Neural cell (in vitro differentiated cells): ENCODE results near the gene PCDH1. TPM values are rescaled to one million over a fixed set of nuclear protein-coding genes. Genes with fewer than 3 reads are reported as not detected.

Experiments
- H2AFZ ChIP-seq: fragments of 200-600, 300-800 bp; sonication (generic), shearing (Covaris generic); 2 replicates; pipeline ENCODE4 v1.6.0; 2014; ENCODE audit warnings: low read depth, mild to moderate bottlenecking, antibody characterized with exemption, low read length, moderate library complexity
- H3F3A ChIP-seq: fragments of 200-600 bp; shearing (Covaris generic); 2 replicates; pipeline ENCODE4 v1.6.1; 2016; ENCODE audit warnings: mild to moderate bottlenecking, moderate library complexity, mixed read lengths, antibody characterized with exemption, low read length; ENCODE audit not compliant: insufficient read depth, poor library complexity, severe bottlenecking
- H3K27ac ChIP-seq: fragments of 200-600, 300-800 bp; sonication (generic), shearing (Covaris generic); 2 replicates; pipeline ENCODE4 v1.5.1; 2014; ENCODE audit warnings: mild to moderate bottlenecking, low read length, moderate library complexity
- H3K27me3 ChIP-seq: fragments of 300-800, 200-600 bp; sonication (generic), shearing (Covaris generic); 2 replicates; pipeline ENCODE4 v1.6.0; 2014; ENCODE audit warnings: mild to moderate bottlenecking, low read depth, low read length, moderate library complexity; ENCODE audit not compliant: insufficient read depth
- H3K36me3 ChIP-seq: fragments of 300-800, 200-600 bp; sonication (generic), shearing (Covaris generic); 2 replicates; pipeline ENCODE4 v1.5.1; 2014; ENCODE audit warnings: mild to moderate bottlenecking, antibody characterized with exemption, low read length, moderate library complexity; ENCODE audit not compliant: insufficient read depth
- H3K4me2 ChIP-seq: fragments of 300-800, 200-600 bp; sonication (generic), shearing (Covaris generic); 2 replicates; pipeline ENCODE4 v1.6.0; 2014; ENCODE audit warnings: mild to moderate bottlenecking, low read length
- H3K4me3 ChIP-seq: fragments of 300-800, 200-600 bp; sonication (generic), shearing (Covaris generic); 2 replicates; pipeline ENCODE4 v1.5.1; 2014; ENCODE audit warnings: mild to moderate bottlenecking, low read length, moderate library complexity
- H3K79me2 ChIP-seq: fragments of 200-600 bp; shearing (Covaris generic); replicated peaks from 2 replicates; pipeline ENCODE4 v1.6.0; 2014; ENCODE audit warnings: mild to moderate bottlenecking, low read length, moderate library complexity; ENCODE audit not compliant: insufficient read depth
- H3K9ac ChIP-seq: fragments of 300-800, 200-600 bp; sonication (generic), shearing (Covaris generic); 2 replicates; pipeline ENCODE4 v1.6.1; 2016; ENCODE audit warnings: mild to moderate bottlenecking, low read length, mixed read lengths
- H3K9me2 ChIP-seq: fragments of 200-600 bp; shearing (Covaris generic); 2 replicates; pipeline ENCODE4 v1.6.1; 2016; ENCODE audit warnings: mild to moderate bottlenecking, low read length, mixed read lengths; ENCODE audit not compliant: insufficient read depth
- H3K9me3 ChIP-seq: fragments of 200-600, 300-800 bp; sonication (generic), shearing (Covaris generic); 2 replicates; pipeline ENCODE4 v1.6.1; 2016; ENCODE audit warnings: mild to moderate bottlenecking, mixed run types, low read length, moderate library complexity, mixed read lengths
- H4K20me1 ChIP-seq: fragments of 200-600 bp; shearing (Covaris generic); 2 replicates; pipeline ENCODE4 v1.6.1; 2016; ENCODE audit warnings: mild to moderate bottlenecking, mixed run types; ENCODE audit not compliant: insufficient read depth
- EP300 ChIP-seq: fragments of 450-650 bp; conservative IDR thresholded peaks from 2 replicates; pipeline ENCODE4 v1.6.1; 2014; ENCODE audit warnings: antibody characterized with exemption, mild to moderate bottlenecking, moderate library complexity; ENCODE audit not compliant: poor library complexity, severe bottlenecking
- EZH2 ChIP-seq: fragments of 200-600, 300-800 bp; shearing (Covaris generic), sonication (generic); IDR thresholded peaks from 2 replicates; pipeline ENCODE4 v1.6.1; 2014; ENCODE audit warnings: antibody characterized with exemption, low read length, borderline replicate concordance, mild to moderate bottlenecking; ENCODE audit not compliant: insufficient read depth, poor library complexity, severe bottlenecking
- MXI1 ChIP-seq: fragments of 450-650 bp; conservative IDR thresholded peaks from 2 replicates; pipeline ENCODE4 v1.6.1; 2014; ENCODE audit warnings: antibody characterized with exemption, mild to moderate bottlenecking; ENCODE audit not compliant: poor library complexity, severe bottlenecking
- POLR2AphosphoS5 ChIP-seq: IDR thresholded peaks from 2 replicates; pipeline ENCODE4 v1.6.1; 2012
- RAD21 ChIP-seq: fragments of 450-650 bp; conservative IDR thresholded peaks from 2 replicates; pipeline ENCODE4 v1.6.1; 2014; ENCODE audit warnings: antibody characterized with exemption, mild to moderate bottlenecking, moderate library complexity
- REST ChIP-seq: IDR thresholded peaks from 2 replicates; pipeline ENCODE4 v1.6.1; 2012; ENCODE audit warnings: borderline replicate concordance
- SMC3 ChIP-seq: fragments of 450-650 bp; conservative IDR thresholded peaks from 2 replicates; pipeline ENCODE4 v1.6.1; 2014; ENCODE audit warnings: antibody characterized with exemption, mild to moderate bottlenecking, moderate library complexity; ENCODE audit not compliant: poor library complexity
- TAF1 ChIP-seq: IDR thresholded peaks from 2 replicates; pipeline ENCODE4 v1.6.1; 2012; ENCODE audit warnings: low read depth
- polyA plus RNA-seq: library from polyadenylated mRNA; depleted of rRNA; stranded (reverse); fragments of >200 nt; gene quantifications from 2 replicates; pipeline ENCODE4 v1.2.3, GENCODE V29; 2014
- TF ChIP-seq, protein P1 (sequence below): fragments of 450-650 bp; IDR thresholded peaks from 2 replicates; pipeline ENCODE4 v1.5.1; 2014; ENCODE audit warnings: antibody characterized with exemption, mild to moderate bottlenecking, moderate library complexity; ENCODE audit not compliant: poor library complexity, severe bottlenecking

The PCDH1 gene
- polyA plus RNA-seq, 1 donor from 2014 or later, result 13.9 TPM

DNA sequence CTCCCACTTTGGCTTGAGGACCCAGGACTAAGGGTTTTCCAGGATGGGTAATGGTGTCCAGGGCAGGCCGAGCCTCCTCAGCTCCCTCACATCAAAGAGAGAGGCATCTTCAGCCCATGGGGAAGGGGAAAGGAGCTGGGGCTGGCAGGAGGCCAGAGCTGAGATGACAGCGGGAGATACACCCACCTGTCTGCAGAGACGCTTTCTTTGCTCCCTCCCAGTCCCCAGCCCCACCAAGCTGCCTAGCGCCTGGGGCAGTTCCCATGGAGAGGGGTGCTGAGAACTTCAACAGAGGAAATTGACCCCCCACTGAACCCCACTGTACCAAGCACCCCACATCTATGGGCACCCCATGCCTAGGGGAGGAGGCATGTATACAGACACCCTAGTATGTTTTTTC is 10.6 kb downstream of the PCDH1 start:
- Histone ChIP-seq H2AFZ (no peak overlapping the region), H4K20me1 (peaks cover 27% of the 10 kb centered on the region), H3K79me2 (peaks cover 41% of the 10 kb centered on the region), H3K27ac (no peak overlapping the region), H3K4me3 (no peak overlapping the region), H3K36me3 (no peaks in the 10 kb centered on the region), H3K27me3 (no peaks in the 10 kb centered on the region), H3K9ac (no peak overlapping the region), H3K4me2 (no peak overlapping the region), H3K9me3 (no peaks in the 10 kb centered on the region), H3F3A (no peaks in the 10 kb centered on the region), H3K9me2 (no peaks in the 10 kb centered on the region)
- TF ChIP-seq SMC3, result no peak

DNA sequence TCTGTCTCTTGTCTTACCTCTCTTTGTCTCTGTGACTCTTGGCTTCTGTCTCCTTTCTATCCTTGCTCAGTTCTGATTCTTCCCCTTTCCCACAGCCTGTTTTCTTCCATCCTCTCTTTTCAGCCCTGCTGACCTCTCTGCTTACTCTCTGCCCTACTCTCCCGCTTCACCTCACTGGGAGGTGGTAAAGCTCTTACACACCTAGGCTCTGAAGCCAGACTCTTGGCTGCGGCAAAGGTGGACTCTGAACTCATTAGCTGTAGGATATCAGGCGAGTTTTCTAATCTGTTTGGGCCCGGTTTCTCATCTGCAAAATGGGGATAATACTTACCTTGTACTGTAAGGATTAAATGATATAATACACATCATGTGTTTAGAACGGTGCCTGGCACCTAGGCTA is 11.1 kb downstream of the PCDH1 start:
- H3F3A ChIP-seq, result no peaks in the 10 kb centered on the region
- no peaks in the 10 kb centered on the region for H3K9me2 ChIP-seq
- H3K79me2 ChIP-seq, result peaks cover 36% of the 10 kb centered on the region
- TF ChIP-seq RAD21, result no peak
- no peak for TF ChIP-seq REST
- no peak for TF ChIP-seq EZH2
- no peak for TF ChIP-seq SMC3
- TF ChIP-seq TAF1, result no peak
- no peak for TF ChIP-seq MXI1
- TF ChIP-seq, protein P1, sequence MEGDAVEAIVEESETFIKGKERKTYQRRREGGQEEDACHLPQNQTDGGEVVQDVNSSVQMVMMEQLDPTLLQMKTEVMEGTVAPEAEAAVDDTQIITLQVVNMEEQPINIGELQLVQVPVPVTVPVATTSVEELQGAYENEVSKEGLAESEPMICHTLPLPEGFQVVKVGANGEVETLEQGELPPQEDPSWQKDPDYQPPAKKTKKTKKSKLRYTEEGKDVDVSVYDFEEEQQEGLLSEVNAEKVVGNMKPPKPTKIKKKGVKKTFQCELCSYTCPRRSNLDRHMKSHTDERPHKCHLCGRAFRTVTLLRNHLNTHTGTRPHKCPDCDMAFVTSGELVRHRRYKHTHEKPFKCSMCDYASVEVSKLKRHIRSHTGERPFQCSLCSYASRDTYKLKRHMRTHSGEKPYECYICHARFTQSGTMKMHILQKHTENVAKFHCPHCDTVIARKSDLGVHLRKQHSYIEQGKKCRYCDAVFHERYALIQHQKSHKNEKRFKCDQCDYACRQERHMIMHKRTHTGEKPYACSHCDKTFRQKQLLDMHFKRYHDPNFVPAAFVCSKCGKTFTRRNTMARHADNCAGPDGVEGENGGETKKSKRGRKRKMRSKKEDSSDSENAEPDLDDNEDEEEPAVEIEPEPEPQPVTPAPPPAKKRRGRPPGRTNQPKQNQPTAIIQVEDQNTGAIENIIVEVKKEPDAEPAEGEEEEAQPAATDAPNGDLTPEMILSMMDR, result no peak
- no peak for TF ChIP-seq EP300
- no peak overlapping the region for H3K4me2 ChIP-seq
- H3K9ac ChIP-seq, result no peak overlapping the region
- peaks cover 27% of the 10 kb centered on the region for H4K20me1 ChIP-seq
- no peak overlapping the region for H2AFZ ChIP-seq
- H3K4me3 ChIP-seq, result no peak overlapping the region
- no peak overlapping the region for H3K27ac ChIP-seq
- H3K36me3 ChIP-seq, result no peaks in the 10 kb centered on the region
- no peaks in the 10 kb centered on the region for H3K27me3 ChIP-seq
- no peaks in the 10 kb centered on the region for H3K9me3 ChIP-seq

DNA sequence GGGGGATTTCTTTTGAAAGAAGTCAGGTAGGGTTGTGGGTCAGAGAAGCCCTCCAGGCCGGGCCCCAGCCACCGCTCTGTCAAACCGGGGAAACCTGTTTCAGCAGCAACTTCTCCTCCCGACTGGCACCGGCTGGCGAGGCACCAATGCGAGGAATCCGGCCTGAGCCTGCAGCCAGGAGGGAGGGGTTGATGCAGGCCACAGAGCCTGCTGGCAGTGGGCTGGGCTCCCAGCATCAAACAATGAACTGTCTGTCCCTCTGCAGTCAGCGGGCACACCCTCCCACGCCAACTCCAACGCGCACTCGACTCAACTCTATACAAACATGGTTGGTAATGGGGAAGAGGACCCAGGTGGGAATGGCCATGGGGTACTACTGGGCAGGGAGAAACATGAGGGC is 12.1 kb downstream of the PCDH1 start:
- Histone ChIP-seq H3K4me3 (no peak overlapping the region), H3K79me2 (peaks cover 26% of the 10 kb centered on the region), H3K9me2 (no peaks in the 10 kb centered on the region), H3K9me3 (no peaks in the 10 kb centered on the region), H3K4me2 (no peak overlapping the region), H3K9ac (no peak overlapping the region), H3K27me3 (no peaks in the 10 kb centered on the region), H3K27ac (no peak overlapping the region), H4K20me1 (peaks cover 27% of the 10 kb centered on the region), H3K36me3 (no peaks in the 10 kb centered on the region), H3F3A (no peaks in the 10 kb centered on the region), H2AFZ (no peak overlapping the region)
- TF ChIP-seq, protein P1, result no peak
- TF ChIP-seq EP300, result no peak
- no peak for TF ChIP-seq POLR2AphosphoS5
- no peak for TF ChIP-seq REST
- no peak for TF ChIP-seq SMC3
- TF ChIP-seq EZH2, result no peak
- TF ChIP-seq MXI1, result no peak
- no peak for TF ChIP-seq RAD21
- TF ChIP-seq TAF1, result no peak
